GM12892 (cell line): ENCODE measurements around the gene CDS1.

Experiments used
- POLR2A ChIP-seq: IDR thresholded peaks from 2 replicates; pipeline ENCODE4 v1.6.1; 2011; ENCODE audit warnings: low read depth, low read length, control low read depth
- POLR2AphosphoS5 ChIP-seq: IDR thresholded peaks from 2 replicates; pipeline ENCODE4 v1.6.1; 2011; ENCODE audit warnings: low read depth, low read length, control low read depth

- TF ChIP-seq POLR2A = no peak
- no peak for TF ChIP-seq POLR2AphosphoS5
Measured at GRCh38 chr4:84688605-84689004, 105.7 kb downstream of the CDS1 start.
